GM18508 (cell line): ENCODE results near the gene FOXC1.

Experiments
- ATAC-seq: cut with Tn5 transposase; IDR thresholded peaks from one replicate; pipeline ENCODE4 v1.9.1; 2021; ENCODE audit warnings: moderate number of reproducible peaks; ENCODE audit not compliant: insufficient read depth, unreplicated experiment

FOXC1 gene

DNA sequence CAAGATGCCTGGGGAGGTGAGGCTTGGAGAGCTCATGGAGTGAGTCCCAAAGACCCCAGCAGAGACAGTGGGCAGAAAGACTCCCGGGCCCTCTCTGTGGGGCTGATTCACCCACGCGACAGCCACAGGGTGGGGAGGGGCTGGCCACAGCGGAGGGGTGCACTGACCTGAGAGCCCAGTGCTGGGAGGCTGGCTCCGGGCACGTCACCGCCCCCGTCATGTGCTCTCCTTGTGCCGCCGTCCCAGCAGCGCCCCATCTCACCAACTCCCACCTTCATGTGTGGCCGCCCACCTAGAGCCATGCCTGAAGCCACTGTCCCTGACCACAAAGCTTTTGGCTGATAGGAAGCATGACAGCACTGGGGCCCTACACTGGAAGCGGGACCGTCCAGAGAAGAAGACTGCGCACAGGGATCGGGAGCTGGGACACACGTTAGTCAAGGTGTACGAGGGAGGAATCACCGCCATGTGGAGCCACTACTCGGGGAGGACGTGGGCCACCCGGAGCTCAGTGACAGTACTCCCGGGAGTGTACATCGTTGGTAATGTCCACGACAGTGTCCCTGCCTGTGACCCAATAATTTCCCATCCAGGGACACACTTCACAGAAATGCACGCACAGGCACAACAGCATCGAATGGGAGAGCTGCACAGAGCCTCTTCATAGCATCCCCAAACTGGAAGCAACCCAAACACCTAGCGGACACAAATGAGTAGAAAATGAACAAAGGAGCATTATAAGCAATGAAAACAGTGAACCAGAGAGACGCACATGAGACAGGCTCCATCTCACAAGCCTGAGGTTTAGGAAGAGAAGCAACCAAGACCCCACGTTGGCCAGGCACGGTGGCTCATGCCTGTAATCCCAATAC, 28.4 kb upstream of the FOXC1 start:
- no peak for ATAC-seq

DNA sequence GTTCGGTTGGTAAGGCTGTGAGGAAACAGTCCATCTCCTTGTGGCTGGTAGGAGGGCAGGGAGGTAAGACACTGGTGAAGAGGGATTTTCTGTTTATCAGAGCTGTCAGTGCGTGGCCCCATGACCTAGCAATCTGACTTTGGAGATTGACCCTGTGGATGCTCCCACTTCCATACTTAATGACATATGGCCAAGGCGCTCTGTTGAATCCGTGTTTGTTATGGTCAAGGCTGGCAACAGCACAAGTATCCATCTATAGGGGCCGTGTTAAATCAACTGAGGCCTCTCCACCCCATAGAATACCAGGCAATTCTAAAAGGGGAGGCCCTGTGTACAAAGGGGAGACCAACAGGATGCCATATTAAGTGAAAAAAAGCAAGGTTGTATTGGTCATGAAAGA, 25.6 kb upstream of the FOXC1 start:
- ATAC-seq: no peak

DNA sequence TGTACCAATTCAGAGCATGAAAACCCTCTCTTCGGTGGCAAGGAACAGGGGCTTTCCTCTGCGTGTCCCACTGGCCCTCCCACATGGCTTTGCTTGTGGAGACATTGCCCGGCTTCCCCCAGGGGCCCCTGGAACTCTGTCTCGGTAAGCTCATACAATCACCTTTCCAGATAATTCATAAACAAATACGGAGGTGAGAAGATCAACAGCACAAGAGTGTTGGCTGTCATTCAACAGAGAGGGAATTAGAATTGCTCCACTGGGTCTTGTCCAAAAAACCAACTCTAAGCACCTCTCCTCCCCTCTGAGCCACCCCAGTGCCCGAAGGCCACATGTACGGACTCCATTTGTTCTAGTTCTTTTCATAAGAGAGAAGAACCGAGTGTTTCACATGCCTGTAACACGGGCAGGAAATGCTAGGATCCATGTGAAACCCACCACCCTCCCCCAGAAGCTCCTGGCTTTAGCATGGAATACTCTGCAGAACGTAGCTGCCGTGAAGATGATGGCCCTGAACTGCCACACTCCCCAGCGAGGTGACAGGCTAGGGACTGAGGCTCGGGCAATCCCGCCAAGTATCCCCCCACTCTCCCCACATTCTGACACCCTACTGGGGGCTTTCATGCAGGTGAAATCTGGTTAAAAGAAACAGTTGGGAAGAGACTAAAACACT, 24.6 kb upstream of the FOXC1 start:
- no peak for ATAC-seq

DNA sequence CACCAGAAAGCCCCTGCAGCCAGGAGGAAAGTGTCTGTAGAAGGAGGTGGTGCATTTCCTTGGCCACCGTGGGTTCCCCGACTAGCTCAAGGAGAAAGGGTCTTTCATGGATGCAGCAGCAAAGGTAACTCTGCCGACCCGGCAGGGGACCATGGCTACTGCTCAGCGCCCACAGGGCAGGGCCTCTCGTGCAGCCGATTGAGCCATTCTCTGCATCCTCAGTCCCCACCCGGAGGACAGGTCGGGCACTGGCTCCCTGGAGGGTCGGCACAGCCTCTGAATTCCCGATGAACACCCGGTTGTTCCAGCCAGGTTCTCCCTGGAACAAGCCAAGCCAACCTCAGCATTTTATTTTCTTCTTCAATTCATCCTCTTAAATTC, 24.1 kb upstream of the FOXC1 start:
- ATAC-seq: no peak

DNA sequence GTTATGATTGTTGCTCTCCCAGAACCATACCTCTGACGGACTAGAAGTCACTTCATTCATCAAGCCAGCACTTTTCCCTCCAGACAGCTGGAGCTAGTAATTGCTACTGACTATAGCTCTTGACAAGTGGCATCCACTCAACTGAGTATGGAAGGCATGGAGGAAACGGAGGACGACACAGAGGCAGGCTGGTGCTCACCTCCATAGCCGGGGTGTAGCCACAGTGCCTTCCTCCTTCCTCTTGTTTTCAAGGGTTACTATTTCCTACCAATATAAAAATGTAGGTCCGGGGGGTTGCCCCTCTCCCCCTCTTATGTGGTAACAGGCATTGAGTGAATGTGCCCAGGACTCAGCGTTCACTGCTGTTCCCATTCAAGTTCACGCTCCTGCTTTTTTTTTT, 23.5 kb upstream of the FOXC1 start:
- no peak for ATAC-seq

DNA sequence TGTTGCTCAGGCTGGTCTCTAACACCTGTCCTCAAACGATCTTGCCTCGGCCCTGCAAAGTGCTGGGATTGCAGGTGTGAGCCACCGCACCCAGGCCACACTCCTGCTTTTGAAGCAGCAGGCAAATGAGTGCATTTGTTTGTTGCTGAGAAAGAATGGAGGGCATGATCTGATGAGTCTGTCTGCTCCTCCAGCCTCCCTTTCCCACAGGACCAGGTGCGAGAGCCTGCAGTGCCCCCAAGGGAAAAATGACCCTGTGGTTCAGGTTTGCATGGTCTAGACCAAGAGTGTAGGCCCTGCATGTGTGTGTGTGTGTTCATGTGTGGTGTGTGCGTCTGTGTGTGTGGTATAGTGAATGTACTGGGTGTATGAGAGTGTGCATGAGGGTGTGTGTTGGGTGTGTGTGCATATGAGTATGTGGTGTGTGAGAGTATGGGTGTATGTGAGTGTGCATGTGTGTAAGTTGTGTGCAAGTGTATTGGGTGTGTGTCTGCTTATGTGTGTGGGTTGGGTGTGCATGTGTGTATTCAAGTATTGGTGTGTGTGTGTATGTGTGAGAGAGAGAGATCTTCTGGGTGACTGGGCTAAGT, 22.8 kb upstream of the FOXC1 start:
- no peak for ATAC-seq

DNA sequence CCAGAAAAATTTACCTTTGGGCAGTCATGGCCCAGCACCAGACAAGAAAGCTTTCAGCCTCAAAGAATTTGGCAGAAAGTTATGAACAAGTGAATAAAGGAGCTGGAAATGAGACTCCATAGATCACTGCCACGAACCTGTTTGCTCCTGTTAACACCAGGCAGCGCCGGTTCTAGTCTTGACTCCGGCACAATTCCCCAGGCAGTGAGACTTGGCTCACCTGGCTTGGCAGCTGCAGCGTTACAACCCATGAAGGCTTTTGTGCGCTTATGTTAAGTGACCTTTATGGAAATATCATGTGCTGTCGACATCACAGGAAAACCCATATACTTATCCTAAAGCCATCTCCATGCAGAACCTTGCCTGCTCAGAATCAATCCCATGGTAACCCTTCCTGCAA, 22.2 kb upstream of the FOXC1 start:
- no peak for ATAC-seq

DNA sequence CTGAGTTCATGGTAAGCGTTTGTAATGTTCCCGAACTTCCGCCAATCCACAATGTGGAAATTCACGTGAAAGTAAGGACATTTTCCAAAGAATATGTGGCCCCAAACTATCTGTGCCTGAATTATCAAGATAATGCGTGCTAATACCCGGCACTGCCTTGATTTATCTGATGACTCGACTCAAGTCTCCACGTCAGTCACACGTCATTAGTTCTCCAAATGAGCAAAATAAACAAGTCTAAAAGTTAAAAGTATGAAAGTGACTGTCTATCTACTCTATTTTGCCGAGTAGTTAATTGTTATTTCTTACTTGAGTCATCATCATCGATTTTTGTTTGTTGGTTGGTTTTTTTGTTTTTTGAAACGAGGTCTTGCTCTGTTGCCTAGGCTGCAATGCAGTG, 21.7 kb upstream of the FOXC1 start:
- no peak for ATAC-seq

DNA sequence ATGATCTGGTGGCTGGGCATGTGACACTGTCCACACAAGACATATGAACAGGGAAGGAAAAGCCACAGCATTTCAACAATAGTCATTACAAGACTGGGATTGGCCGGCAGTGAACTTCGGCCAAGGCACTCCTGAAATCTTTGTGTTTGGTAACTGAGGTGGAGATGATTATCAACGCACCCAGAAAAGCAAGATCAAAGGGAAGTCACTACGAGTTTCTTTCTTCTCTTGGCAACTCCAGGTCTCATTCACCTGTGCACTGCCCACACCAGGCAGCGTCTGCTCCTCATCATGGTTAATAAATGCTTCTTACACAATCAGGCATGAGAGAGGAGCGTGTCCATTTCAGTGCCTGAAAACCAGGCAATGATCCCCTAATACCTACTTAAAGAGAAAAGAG, 20.5 kb upstream of the FOXC1 start:
- ATAC-seq: no peak

DNA sequence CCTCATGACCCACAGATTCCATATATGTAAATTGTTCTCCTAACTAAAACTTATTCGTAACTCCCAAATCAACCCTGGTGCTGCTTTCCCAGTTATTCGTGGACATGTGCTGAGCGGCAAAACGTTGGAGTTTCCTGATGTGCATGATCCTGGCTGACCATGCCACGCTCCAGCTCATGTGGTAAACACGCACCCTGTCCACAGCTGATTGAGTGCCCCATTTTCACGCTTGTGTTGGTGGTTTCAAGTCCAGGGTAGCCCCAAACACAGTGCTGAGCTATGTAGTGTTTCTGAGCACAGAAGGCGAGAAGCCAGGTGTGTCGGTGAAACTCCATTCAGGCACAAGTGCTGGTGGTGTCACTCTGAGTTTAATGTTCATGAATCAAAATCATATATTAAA, 19.1 kb upstream of the FOXC1 start:
- ATAC-seq: no peak

DNA sequence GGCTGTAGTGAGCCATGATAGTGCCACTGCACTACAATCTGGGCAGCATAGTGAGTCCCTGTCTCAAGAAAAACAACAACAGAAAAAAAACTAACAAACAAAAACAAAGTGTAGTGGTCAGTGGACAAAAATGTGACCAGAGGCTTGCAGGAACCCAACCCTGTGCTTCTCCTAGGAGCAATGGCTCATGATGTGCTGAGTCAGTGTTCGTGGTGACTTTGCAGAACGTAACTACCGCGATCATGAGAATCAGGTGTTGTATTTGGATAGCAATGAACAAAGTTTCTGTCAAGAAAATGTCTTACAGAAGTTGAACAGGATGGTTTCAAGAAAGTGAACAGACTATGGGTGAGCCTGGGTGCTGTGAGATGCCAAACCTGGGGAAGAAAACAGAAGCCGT, 18.5 kb upstream of the FOXC1 start:
- no peak for ATAC-seq

DNA sequence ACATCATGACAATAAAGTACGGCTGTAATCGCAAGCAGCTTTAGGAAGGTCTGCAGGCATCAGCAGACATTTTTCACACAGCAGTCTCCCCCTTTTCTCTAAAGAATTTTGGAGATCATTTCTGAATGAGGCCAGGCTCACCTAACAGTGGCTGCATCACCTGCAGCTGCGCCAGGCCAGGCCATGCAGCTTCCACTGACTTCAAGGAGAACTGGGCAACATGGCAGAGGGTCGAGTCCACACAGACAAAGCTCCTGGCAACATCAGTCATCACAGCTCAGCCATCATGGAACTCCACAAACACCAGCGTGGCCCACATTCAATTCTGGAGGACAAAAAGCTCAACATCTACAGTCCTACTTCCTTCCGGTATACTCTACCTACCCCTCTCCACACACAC, 17.8 kb upstream of the FOXC1 start:
- ATAC-seq: no peak

DNA sequence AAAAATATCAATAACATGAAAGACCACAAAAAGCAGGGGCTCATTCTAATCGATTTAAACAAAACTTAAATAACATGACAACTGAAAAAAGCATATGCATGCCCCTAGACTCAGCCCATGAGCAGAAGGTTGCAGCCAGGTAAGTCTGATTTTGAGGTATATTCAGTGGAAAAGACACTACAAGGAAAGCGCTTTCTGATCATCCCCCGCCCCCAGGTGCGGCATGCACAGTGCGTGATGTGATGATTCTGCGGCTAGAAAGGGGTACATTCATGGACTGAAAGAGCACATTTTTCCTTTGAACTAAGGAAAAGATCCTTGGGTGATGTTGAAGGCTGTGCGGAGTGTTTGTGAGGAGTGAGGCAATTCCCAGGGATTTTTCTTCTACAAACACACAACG, 16.9 kb upstream of the FOXC1 start:
- ATAC-seq: no peak

DNA sequence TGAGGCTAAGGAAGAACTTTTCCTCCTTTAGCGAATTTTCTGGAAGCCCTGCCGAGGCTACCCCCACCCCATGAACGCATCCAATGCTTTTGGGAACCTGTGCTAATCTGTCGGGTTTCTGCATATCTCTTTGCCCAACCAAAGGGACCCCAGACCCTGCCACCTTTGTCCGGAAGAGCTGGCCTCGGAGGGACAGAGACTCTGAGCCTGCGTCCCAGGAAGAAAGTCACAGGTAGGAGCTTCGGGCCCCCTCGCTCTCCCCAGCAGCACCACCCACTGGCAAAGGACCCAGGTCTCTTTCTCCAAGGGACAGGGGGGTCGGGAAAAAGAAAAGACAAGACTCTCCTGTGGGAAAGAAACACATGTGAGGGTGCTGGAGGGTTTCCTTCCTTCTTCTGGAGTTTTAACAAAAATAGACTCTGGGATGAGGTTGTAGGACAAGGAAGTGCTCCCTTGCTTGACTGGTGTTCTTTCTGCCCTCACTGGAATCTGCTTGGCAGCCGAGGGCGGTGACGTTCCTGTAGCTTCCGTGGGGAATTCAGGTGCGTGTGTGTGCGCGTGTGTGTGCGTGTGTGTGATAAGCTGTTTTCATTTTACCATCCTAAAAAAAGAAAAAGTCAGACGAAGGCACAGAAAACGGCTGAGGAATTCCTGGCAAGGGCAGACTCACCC, 16.3 kb upstream of the FOXC1 start:
- no peak for ATAC-seq

DNA sequence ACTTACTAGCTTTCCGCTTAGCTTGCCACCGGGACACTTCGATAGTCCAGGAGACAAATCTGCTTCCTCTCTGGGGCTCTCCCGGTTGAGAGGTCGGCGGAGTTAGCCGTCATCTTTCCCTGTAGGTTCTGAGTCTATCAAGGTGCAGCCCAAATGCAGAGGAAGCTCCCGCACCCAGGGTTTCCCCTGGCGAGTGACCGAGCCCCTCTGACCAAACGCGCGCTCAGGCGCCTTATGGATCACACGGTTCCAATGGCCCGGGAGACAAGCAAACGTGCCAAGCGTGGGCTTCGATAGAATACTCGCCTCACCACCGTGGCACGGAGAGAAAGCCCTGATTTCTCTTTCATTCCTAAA, 15.8 kb upstream of the FOXC1 start:
- no peak for ATAC-seq

DNA sequence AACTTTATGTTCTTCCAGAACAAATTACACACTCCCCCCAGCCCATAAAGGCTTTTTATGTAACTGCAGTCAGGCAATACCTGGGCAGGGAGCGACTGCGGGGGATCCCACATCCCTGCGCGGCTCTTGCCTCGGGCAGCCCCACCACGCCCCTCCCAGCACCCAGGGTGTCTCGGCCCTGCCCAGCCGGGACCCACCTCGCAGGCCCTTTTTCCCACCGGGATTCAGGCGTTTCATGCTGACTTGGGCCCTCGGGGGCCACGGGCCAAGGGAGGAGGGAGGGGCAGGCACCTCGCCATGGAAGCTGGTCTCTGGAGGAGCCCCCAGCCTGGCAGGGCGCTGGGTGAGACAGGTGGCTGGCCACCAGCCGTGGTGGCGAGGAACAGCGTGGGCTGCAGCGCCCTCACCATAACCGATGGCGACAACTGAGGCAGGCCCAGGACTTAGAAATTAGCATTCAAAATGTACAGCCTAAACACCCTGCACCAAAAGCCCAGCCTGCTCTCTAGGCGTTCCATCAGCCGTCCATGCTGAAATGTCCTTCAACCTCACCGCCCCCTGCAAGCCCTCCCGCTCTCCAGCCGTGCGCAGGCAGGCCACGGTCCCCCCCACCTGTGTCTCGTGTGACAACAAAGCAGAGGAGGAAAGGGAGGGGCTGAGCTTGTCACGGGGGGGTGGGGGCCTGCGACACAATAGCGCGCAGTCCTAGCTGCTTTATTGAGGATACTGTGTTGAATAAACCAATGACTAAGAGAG, 15.1 kb upstream of the FOXC1 start:
- no peak for ATAC-seq

DNA sequence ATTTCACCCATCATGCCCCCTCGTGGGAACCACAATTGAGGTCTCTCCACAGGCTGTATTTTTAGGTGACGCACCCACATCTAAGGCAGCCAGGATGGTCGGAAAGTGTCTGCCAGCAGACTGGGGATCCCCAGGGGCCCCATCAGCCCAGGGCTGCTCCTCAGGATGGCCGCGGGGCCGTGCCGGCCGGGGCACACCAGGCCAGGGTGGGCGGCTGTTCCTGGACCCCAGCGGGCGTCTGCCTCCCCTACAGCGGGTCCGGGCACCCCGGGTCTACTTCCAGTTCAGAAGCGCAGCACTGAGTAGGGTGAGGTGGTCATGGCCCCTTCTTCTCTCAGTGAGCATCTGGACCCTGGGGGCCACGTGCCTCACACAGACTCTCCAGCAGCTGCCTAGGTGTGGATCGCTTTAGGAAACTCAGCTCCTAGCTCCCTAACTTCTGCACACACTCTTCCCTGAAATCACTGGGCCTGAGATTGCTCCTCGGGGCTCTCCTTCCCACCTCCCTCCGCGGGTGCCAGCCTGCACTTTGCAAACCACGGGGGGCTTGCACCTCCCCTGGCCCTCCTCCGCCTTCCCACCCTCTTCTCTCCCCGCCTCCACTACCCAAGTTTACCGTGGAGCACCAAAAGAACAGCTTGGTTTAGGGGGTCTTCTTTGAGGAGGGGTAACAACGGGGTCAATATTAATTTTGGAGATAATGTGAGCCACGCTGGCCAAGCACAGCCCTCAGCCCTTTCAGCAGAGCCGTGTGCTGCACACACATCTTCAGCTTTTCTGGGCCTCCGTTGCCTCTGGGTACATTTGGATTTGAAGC, 14.2 kb upstream of the FOXC1 start:
- ATAC-seq: no peak

DNA sequence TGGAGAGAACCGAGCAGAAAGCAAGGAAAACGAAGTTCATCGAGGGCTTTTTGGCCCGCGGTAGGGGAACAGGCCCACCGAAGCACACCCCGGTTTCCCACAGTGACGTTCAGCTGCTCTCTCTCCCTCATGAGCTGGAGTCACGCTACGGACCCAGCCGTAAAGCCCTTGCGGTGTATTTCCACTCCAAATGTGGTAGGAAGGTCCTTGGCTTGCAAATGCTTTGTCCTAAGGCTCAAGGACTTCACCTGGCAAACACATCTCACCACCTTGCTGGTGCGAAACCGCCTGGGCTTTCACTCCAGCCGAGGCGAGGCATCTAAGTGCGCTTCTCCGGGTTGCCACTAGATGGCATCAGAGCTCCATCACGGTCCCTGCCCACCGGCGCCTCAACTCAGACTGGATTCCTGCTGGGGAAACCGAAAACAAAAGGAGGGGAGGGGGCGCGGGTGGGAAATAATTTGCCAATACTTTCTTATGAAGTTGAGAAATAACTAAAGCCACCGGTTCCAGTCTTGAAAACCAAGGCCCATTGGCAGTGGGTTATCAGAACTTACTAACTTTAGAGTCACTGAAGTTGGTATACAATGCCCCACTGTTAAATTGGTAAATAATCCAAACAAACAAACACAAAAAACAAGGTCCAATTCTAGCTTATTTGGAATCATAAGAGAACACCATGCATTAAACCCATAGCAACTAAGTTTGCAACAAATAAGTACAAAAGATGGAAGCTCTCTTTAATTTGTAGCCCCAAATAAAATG, 13.4 kb upstream of the FOXC1 start:
- ATAC-seq: no peak
